ENCODE data around the gene EFCAB13.
"Not testable (repeated sequence)": the region's sequence is repeated elsewhere in the genome, so short reads cannot be mapped to it uniquely, and the experiment has no call there.

Gene EFCAB13

DNA sequence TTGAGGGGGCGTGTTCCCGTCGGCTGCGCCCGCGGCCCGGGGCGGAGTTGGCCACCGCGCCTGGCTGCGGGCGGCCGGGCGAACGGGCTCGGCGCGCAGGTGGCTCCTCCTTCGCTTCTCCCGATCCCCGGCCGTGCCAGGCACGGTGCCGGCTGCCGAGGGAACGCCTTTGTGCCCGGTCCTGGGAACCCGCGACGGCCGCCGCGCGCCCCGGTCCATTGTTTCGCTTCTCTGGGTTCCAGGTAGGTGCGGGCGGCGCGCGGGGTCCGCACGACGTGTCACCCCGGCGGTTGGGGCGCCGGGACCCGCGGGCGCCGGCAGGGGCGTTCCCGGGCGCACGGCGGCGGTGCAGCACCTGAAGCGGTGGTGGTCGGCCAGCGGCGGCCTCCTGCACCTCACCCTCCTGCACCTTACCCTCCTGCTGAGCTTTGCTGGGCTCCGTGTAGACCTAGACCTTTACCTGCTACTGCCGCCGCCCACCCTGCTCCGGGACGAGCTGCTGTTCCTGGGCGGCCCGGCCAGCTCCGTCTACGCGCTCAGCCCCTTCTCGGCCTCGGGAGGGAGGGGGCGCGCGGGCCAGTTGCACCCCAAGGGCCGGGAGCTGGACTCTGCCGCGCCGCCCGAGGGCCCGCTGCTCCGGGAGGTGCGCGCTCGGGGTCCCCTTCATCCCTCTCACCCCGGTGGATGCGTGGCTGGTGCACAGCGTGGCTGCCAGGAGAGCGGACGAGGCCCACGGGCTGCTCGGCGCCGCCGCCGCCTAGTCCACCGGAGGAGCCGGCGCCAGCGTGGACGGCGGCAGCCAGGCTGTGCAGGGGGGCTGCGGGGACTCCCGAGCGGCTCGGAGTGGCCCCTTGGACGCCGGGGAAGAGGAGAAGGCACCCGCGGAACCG lies 99.9 kb downstream of the EFCAB13 start:
- H3K4me2 ChIP-seq (ENCODE audit: low read length) = peak overlapping the region; percentile 88
- H3K79me2 ChIP-seq = no peaks in the 10 kb centered on the region
- no peaks in the 10 kb centered on the region for H3K9me3 ChIP-seq (ENCODE audit: control insufficient read depth, low read length)
- peak overlapping the region; percentile 83 for H2AFZ ChIP-seq
- H3K4me1 ChIP-seq = no peaks in the 10 kb centered on the region
- no peak overlapping the region for H3K9ac ChIP-seq
- no peaks in the 10 kb centered on the region for H3K36me3 ChIP-seq (ENCODE audit: control insufficient read depth, insufficient read depth, low read length)
- peak overlapping the region; percentile 55 for H3K4me3 ChIP-seq (ENCODE audit: low read depth, low read length)
- no peak overlapping the region for H3K27ac ChIP-seq
- TF ChIP-seq, protein P1, sequence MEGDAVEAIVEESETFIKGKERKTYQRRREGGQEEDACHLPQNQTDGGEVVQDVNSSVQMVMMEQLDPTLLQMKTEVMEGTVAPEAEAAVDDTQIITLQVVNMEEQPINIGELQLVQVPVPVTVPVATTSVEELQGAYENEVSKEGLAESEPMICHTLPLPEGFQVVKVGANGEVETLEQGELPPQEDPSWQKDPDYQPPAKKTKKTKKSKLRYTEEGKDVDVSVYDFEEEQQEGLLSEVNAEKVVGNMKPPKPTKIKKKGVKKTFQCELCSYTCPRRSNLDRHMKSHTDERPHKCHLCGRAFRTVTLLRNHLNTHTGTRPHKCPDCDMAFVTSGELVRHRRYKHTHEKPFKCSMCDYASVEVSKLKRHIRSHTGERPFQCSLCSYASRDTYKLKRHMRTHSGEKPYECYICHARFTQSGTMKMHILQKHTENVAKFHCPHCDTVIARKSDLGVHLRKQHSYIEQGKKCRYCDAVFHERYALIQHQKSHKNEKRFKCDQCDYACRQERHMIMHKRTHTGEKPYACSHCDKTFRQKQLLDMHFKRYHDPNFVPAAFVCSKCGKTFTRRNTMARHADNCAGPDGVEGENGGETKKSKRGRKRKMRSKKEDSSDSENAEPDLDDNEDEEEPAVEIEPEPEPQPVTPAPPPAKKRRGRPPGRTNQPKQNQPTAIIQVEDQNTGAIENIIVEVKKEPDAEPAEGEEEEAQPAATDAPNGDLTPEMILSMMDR (IDR thresholded peaks at IDR 0.05) = no peak
- no peaks in the 10 kb centered on the region for H3K27me3 ChIP-seq (ENCODE audit: control insufficient read depth, insufficient read depth, low read length)

DNA sequence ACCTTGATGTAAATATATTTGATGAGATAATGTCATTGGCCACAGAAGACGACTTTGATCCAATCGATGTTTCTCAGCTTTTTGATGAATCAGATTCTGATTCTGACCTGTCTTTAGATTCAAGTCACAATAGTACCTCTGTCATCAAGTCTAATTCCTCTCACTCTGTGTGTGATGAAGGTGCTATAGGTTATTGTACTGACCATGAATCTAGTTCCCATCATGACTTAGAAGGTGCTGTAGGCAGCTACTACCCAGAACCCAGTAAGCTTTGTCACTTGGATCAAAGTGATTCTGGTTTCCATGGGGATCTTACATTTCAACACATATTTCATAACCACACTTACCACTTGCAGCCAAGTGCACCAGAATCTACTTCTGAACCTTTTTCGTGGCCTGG lies 101.5 kb downstream of the EFCAB13 start:
- not testable (repeated sequence) for H3K9me3 ChIP-seq (ENCODE audit: control insufficient read depth, low read length); H3K9ac ChIP-seq; H3K4me1 ChIP-seq; H3K27me3 ChIP-seq (ENCODE audit: control insufficient read depth, insufficient read depth, low read length); H3K4me3 ChIP-seq (ENCODE audit: low read depth, low read length); H3K27ac ChIP-seq; H3K36me3 ChIP-seq (ENCODE audit: control insufficient read depth, insufficient read depth, low read length); H2AFZ ChIP-seq; H3K79me2 ChIP-seq; H3K4me2 ChIP-seq (ENCODE audit: low read length)

DNA sequence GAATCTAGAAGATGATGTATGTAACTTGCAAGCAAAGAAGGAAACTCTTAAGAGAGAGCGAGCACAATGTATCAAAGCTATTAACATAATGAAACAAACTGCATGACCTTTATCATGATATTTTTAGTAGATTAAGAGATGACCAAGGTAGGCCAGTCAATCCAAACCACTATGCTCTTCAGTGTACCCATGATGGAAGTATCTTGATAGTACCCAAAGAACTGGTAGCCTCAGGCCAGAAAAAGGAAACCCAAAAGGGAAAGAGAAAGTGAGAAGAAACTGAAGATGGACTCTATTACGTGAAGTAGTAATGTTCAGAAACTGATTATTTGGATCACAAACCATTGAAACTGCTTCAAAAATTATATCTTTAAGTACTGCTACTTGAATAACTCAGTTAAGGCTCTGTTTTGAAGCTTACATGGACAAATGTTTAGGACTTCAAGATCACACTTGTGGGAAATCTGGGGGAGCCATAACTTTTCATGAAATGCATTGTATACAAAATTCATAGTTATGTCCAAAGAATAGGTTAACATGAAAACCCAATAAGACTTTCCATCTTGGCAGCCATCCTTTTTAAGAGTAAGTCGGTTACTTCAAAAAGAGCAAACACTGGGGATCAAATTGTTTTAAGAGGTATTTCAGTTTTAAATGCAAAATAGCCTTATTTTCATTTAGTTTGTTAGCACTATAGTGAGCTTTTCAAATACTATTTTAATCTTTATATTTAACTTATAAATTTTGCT lies 102.3 kb downstream of the EFCAB13 start:
- H3K36me3 ChIP-seq (ENCODE audit: control insufficient read depth, insufficient read depth, low read length); H3K9ac ChIP-seq; H3K4me3 ChIP-seq (ENCODE audit: low read depth, low read length); H3K79me2 ChIP-seq; H3K4me1 ChIP-seq; H3K27me3 ChIP-seq (ENCODE audit: control insufficient read depth, insufficient read depth, low read length); H2AFZ ChIP-seq; H3K4me2 ChIP-seq (ENCODE audit: low read length); H3K9me3 ChIP-seq (ENCODE audit: control insufficient read depth, low read length); H3K27ac ChIP-seq: not testable (repeated sequence)

DNA sequence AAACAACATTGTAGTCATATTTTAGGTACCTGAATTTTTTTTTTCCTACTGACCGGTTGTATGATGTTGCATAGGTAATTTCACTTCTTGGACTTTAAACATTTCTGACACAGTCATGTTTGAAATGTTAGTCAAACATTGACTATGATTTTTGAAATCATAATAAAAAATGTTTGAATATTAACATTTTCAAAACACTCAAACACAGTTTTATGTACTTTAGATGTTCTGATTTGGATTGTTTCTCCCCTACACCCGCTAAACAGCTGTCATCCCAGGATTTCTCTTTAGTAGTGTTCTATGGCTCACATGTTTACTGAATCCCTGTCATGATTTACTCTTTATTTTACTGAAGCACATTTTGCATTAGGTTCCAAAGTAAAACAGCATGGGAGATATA lies 104.2 kb downstream of the EFCAB13 start:
- H3K4me3 ChIP-seq (ENCODE audit: low read depth, low read length) = no peak overlapping the region
- TF ChIP-seq, protein P1 (IDR thresholded peaks at IDR 0.05) = no peak
- no peak overlapping the region for H3K27ac ChIP-seq
- H3K9ac ChIP-seq = no peak overlapping the region
- H3K9me3 ChIP-seq (ENCODE audit: control insufficient read depth, low read length) = no peaks in the 10 kb centered on the region
- H3K36me3 ChIP-seq (ENCODE audit: control insufficient read depth, insufficient read depth, low read length) = no peaks in the 10 kb centered on the region
- H3K4me2 ChIP-seq (ENCODE audit: low read length) = no peak overlapping the region
- H2AFZ ChIP-seq = no peak overlapping the region
- H3K4me1 ChIP-seq = no peaks in the 10 kb centered on the region
- H3K27me3 ChIP-seq (ENCODE audit: control insufficient read depth, insufficient read depth, low read length) = no peaks in the 10 kb centered on the region
- no peaks in the 10 kb centered on the region for H3K79me2 ChIP-seq

DNA sequence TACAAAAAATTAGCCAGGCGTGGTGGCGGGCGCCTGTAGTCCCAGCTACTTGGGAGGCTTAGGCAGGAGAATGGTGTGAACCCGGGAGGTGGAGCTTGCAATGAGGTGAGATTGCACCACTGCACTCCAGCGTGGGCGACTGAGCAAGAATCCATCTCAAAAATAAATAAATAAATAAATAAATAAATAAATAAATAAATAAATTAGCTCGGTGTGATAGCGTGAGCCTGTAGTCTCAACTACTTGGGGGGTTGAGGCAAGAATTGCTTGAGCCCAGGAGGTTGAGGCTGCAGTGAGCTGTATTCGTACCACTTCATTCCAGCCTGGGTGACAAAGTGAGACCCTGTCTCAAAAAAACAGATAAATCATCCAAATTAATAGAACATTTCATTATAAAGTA lies 108.5 kb downstream of the EFCAB13 start:
- not testable (repeated sequence) for H3K4me2 ChIP-seq (ENCODE audit: low read length); H3K27ac ChIP-seq; H2AFZ ChIP-seq; H3K4me3 ChIP-seq (ENCODE audit: low read depth, low read length); H3K9me3 ChIP-seq (ENCODE audit: control insufficient read depth, low read length); H3K36me3 ChIP-seq (ENCODE audit: control insufficient read depth, insufficient read depth, low read length); H3K27me3 ChIP-seq (ENCODE audit: control insufficient read depth, insufficient read depth, low read length); H3K9ac ChIP-seq; H3K79me2 ChIP-seq; H3K4me1 ChIP-seq

DNA sequence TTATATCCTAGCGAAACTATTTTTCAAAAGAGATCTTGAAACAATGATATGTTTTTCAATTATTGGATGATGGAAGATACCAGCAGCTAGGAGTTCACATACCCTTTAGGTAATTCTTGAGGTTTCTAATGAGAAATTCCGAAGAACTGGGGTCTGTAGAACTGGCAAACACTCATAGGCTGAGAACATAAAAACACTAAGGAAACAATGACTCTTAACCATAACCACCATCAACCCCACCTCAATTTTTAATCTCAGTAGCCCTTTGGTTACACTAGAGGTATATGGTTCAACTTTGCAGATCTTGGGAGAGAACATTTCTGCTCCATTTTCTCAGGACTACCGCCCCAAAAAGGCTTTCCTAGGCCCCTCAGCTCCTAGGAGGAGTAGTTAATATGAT lies 141.4 kb downstream of the EFCAB13 start:
- Histone ChIP-seq H3K9ac (no peak overlapping the region), H3K4me2 (ENCODE audit: low read length) (no peak overlapping the region), H3K4me1 (no peaks in the 10 kb centered on the region), H3K9me3 (ENCODE audit: control insufficient read depth, low read length) (no peaks in the 10 kb centered on the region), H3K36me3 (ENCODE audit: control insufficient read depth, insufficient read depth, low read length) (no peaks in the 10 kb centered on the region), H3K27me3 (ENCODE audit: control insufficient read depth, insufficient read depth, low read length) (no peaks in the 10 kb centered on the region), H3K27ac (no peak overlapping the region), H3K79me2 (no peaks in the 10 kb centered on the region), H2AFZ (no peak overlapping the region), H3K4me3 (ENCODE audit: low read depth, low read length) (no peak overlapping the region)
- TF ChIP-seq, protein P1 (IDR thresholded peaks at IDR 0.05) = no peak

DNA sequence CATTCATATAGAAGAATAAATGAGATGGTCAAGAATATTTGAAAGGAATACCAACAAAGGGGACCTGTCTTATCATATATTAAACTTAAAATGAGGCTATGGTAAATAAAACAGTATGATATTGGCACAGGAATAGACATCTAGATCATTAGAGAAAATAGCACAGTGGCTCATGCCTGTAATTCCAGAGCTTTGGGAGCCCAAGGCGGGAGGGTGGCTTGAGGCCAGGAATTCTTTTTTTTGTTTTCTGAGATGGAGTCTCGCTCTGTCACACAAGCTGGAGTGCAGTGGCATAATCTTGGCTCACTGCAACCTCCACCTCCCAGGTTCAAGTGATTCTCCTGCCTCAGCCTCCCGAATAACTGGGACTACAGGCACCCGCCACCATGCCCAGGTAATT lies 143.2 kb downstream of the EFCAB13 start:
- H3K4me2 ChIP-seq (ENCODE audit: low read length); H3K4me1 ChIP-seq: not testable (repeated sequence)

More for the DNA sequence above, 143.2 kb downstream of the EFCAB13 start:
- H3K27me3 ChIP-seq (ENCODE audit: control insufficient read depth, insufficient read depth, low read length); H3K9ac ChIP-seq; H3K79me2 ChIP-seq; H2AFZ ChIP-seq; H3K27ac ChIP-seq; H3K9me3 ChIP-seq (ENCODE audit: control insufficient read depth, low read length); H3K4me3 ChIP-seq (ENCODE audit: low read depth, low read length); H3K36me3 ChIP-seq (ENCODE audit: control insufficient read depth, insufficient read depth, low read length): not testable (repeated sequence)
